A549 (cell line): ENCODE results near the gene APOC3.

Source experiments
- CEBPB ChIP-seq, 2 experiments: fragments of >200 bp in 1 of 2; sonication (Bioruptor Twin) in 1 of 2; formaldehyde crosslinking in 1 of 2; IDR thresholded peaks; 2 replicates each; pipeline ENCODE4 v1.6.1; 2012 to 2016
- EP300 ChIP-seq, 2 experiments: fragments of >200 bp; sonication (Bioruptor Twin); formaldehyde crosslinking; IDR thresholded peaks; 2 replicates in 1 of 2; 3 replicates in 1 of 2; pipeline ENCODE4 v1.6.1; 2016 to 2017

- TF ChIP-seq CEBPB (IDR thresholded peaks at IDR 0.05) (no peak), EP300 (IDR thresholded peaks at IDR 0.05) (no peak)
Observed at GRCh38 chr11:116857316-116857715, 27.6 kb downstream of the APOC3 start.
